Raji (cell line): ENCODE measurements around the gene PAPOLA.
A peak's percentile ranks its signal among the peaks of the same experiment; 100 is the strongest.

ENCODE experiments used
- POLR2A ChIP-seq: IDR thresholded peaks from 2 replicates; pipeline ENCODE4 v1.6.1; 2011; ENCODE audit warnings: low read depth, low read length, control low read depth; ENCODE audit not compliant: insufficient read depth

PAPOLA gene

GRCh38 chr14:96501740-96502620 is at the start of gene PAPOLA:
PAPOLA (plus strand) TSS chr14:96502382; CDS start chr14:96502593, 211 bp downstream.
- TF ChIP-seq POLR2A: peak; percentile 94

DNA sequence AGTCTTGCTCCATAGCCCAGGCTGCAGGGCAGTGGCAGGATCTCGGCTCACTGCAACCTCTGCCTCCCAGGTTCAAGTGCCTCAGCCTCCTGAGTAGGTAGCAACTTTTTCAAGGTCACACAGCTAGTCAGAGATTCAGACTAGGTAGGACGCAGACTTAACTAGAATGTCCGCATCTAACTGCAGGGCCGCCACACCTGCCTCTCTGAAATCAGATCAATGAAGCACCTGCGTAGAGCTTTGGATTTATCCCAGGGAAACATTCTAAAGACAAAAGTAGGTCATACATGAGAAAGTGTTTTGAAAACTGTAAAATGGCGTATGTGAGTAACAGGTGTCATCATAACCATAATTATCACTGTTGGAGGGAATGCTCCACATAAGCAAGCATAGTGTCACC is 49.5 kb upstream of the PAPOLA start:
- TF ChIP-seq POLR2A: no peak

DNA sequence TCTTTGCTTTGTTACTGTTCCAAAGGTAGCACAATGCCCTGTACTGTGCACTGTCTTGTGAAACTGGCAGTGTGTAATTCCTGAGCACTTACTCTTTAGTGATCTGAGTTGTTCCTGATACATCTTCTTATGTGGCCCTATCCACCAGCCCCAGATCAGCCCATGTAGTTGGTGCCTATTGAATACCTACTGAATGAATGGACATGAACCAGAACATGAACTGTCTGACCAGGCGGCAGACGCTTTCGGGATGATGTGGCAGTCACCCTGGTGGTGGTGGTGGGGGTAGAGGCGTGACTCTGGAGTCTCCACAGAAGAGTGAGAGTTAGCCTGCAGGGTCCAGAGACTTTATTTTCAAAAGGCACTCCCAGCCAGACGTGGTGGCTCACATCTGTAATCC is 46.6 kb upstream of the PAPOLA start:
- no peak for TF ChIP-seq POLR2A

DNA sequence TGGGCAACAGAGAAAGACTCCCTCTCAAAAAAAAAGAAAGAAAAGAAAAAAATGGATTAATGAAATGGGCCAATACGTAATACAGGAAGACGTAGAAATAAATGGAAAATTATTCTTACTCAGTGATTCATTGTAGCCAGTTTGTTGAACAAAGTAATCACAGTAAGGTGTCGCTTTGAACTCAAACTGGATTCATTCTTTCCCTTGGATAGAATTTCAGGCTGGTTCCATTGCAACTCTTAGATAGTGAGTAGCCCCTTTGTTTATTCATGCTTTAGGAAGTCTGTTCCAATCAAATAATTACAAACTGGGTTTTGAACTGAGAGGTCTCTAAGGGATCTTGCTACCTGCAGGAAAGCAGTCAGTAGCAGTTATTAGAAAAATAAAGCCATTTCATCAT is 42.3 kb upstream of the PAPOLA start:
- TF ChIP-seq POLR2A: no peak

- TF ChIP-seq POLR2A: no peak
Observed at GRCh38 chr14:96461950-96462798, 40.0 kb upstream of the PAPOLA start.

- no peak for TF ChIP-seq POLR2A
Observed at GRCh38 chr14:96464136-96464535, 38.0 kb upstream of the PAPOLA start.

- no peak for TF ChIP-seq POLR2A
Observed at GRCh38 chr14:96466918-96467317, 35.3 kb upstream of the PAPOLA start.

DNA sequence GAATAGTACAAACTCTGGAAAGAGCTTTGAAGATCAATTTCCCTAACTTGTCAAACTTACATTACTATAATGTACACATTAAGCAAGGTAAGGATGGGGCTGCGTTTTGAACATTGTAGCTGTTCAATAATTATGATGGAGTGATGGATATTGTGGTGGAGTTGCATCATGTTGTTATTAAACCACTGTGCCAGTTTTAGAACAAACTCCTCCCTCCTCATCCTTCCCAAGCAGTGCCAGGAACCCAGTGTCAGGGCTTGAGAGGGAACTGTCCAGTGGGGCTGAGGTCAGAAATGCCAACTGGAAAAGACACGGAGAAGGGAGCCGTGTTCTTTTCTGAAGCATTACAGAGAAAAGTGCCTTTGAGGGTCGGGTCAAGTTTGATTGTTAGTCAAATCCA is 31.9 kb upstream of the PAPOLA start:
- TF ChIP-seq POLR2A: no peak

DNA sequence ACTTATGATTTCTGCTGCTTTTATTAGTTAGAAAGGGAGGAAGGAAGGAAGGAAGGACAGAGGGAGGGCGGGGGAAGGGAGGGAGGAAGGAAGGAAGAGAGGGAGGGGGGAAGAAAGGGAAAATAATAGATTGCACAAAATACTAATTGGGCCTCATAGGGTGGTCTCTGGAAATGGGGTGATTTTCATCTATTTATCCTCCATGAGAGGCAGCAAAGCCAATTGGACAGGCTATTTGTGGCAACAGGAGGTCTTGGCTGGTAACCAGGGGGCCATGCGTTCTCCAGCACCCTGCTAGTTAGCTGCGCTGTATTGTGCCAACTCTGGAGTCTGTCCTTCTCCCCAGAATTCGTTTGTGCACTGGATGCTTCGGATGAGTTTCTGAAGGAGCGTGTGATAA is 24.1 kb upstream of the PAPOLA start:
- no peak for TF ChIP-seq POLR2A

- no peak for TF ChIP-seq POLR2A
Observed at GRCh38 chr14:96479435-96480146, 22.6 kb upstream of the PAPOLA start.

GRCh38 chr14:96481731-96482314 is 20.4 kb upstream of the PAPOLA start:
- no peak for TF ChIP-seq POLR2A

DNA sequence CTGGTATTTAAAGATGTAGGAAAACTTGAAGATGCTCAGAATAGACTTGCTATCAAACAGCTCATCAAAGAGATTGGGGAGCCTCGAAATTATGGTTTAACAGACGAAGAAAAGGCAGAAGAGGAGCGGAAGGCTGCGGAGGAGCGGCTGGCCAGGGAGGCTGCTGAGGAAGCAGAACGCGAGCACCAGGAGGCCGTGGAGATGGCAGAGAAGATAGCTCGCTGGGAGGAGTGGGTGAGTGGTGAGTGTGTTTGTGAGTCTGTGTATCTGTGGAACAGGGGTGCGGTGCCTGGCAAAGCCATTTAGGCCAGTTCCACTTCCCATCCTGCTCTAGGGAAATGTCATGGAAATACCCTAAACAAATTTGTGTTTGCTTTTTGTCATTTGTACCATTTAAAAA is 19.2 kb upstream of the PAPOLA start:
- no peak for TF ChIP-seq POLR2A

GRCh38 chr14:96484399-96484798 is 17.8 kb upstream of the PAPOLA start:
- TF ChIP-seq POLR2A: no peak

GRCh38 chr14:96486705-96487104 is 15.5 kb upstream of the PAPOLA start:
- TF ChIP-seq POLR2A: no peak

GRCh38 chr14:96489327-96489726 is 12.9 kb upstream of the PAPOLA start:
- TF ChIP-seq POLR2A: no peak
